SK-N-SH treated with all-trans-retinoic acid at 6 μM for 48 hours (cell line): ENCODE data around the gene SREBF1.

Experiments used
- CREB5 ChIP-seq: fragments of 250-450 bp; sonication (Bioruptor Pico); IDR thresholded peaks from 2 replicates; pipeline ENCODE4 v1.5.1; 2020; ENCODE audit warnings: low read depth, mild to moderate bottlenecking, moderate library complexity
- CSDC2 ChIP-seq: fragments of 250-450 bp; sonication (Bioruptor Pico); IDR thresholded peaks from 2 replicates; pipeline ENCODE4 v1.5.0; 2020; ENCODE audit warnings: mild to moderate bottlenecking, moderate library complexity
- OSR1 ChIP-seq: fragments of 250-450 bp; sonication (Bioruptor Pico); IDR thresholded peaks from 2 replicates; pipeline ENCODE4 v1.8.0; 2022; ENCODE audit warnings: moderate library complexity, mild to moderate bottlenecking, inconsistent platforms
- PATZ1 ChIP-seq: fragments of 250-450 bp; sonication (Bioruptor Pico); IDR thresholded peaks from 2 replicates; pipeline ENCODE4 v1.8.0; 2020; ENCODE audit warnings: mild to moderate bottlenecking, moderate library complexity, borderline replicate concordance
- PPARA ChIP-seq: fragments of 250-450 bp; sonication (Bioruptor Pico); IDR thresholded peaks from 2 replicates; pipeline ENCODE4 v1.5.0; 2020; ENCODE audit warnings: mild to moderate bottlenecking, borderline replicate concordance
- RARB ChIP-seq: fragments of 250-450 bp; sonication (Bioruptor Pico); IDR thresholded peaks from 2 replicates; pipeline ENCODE4 v1.8.0; 2021; ENCODE audit warnings: mild to moderate bottlenecking, moderate library complexity
- SNAI2 ChIP-seq: fragments of 250-450 bp; sonication (Bioruptor Pico); IDR thresholded peaks from 2 replicates; pipeline ENCODE4 v1.5.0; 2020; ENCODE audit warnings: mild to moderate bottlenecking, moderate library complexity
- TCF4 ChIP-seq: fragments of 250-450 bp; sonication (Bioruptor Pico); IDR thresholded peaks from 2 replicates; pipeline ENCODE4 v1.8.0; 2021; ENCODE audit warnings: mild to moderate bottlenecking, moderate library complexity, borderline replicate concordance
- TSHZ2 ChIP-seq: fragments of 250-450 bp; sonication (Bioruptor Pico); IDR thresholded peaks from 2 replicates; pipeline ENCODE4 v1.5.0; 2020; ENCODE audit warnings: mild to moderate bottlenecking, moderate library complexity
- ZFP3 ChIP-seq: fragments of 250-450 bp; sonication (Bioruptor Pico); IDR thresholded peaks from 2 replicates; pipeline ENCODE4 v1.5.0; 2020; ENCODE audit warnings: mild to moderate bottlenecking, moderate library complexity
- ZFP30 ChIP-seq: fragments of 450-650 bp; formaldehyde crosslinking; IDR thresholded peaks from 2 replicates; pipeline ENCODE4 v1.5.0; 2022; ENCODE audit warnings: mild to moderate bottlenecking, moderate library complexity
- ZNF565 ChIP-seq: fragments of 450-650 bp; formaldehyde crosslinking; conservative IDR thresholded peaks from 2 replicates; pipeline ENCODE4 v1.5.0; 2020; ENCODE audit warnings: low read depth, mild to moderate bottlenecking, moderate library complexity
- TF ChIP-seq, protein P1 (sequence below): fragments of 250-450 bp; sonication (Bioruptor Pico); IDR thresholded peaks from 2 replicates; pipeline ENCODE4 v1.5.1; 2021; ENCODE audit warnings: mild to moderate bottlenecking, moderate library complexity

DNA sequence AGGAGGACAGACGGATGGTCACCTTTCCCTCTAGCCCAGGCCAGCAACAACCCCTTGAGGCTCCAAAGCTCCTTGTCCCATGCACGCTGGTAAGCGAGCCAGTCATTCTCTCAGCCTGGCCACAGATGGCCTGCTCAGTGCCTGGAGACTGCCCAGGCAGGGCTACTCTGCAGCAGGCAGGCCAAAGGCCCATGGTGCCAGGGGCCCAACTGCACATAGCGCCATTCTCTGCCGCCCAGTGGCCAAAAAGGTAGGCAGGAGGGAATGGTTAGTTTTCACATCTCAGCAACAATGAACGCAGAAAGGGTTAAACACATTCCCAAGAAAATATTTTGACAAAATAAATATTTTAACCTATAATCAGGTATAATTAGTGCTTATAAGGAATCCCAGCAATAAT is 7.7 kb upstream of the SREBF1 start:
- TF ChIP-seq PPARA (no peak), SNAI2 (no peak), CREB5 (CRISPR knock-in tag) (no peak), ZNF565 (no peak), CSDC2 (CRISPR knock-in tag) (no peak), ZFP3 (no peak), ZFP30 (no peak), RARB (no peak), PATZ1 (CRISPR knock-in tag) (no peak), TCF4 (CRISPR knock-in tag) (no peak), OSR1 (CRISPR knock-in tag) (no peak), TSHZ2 (CRISPR knock-in tag) (no peak)
- TF ChIP-seq, protein P1, sequence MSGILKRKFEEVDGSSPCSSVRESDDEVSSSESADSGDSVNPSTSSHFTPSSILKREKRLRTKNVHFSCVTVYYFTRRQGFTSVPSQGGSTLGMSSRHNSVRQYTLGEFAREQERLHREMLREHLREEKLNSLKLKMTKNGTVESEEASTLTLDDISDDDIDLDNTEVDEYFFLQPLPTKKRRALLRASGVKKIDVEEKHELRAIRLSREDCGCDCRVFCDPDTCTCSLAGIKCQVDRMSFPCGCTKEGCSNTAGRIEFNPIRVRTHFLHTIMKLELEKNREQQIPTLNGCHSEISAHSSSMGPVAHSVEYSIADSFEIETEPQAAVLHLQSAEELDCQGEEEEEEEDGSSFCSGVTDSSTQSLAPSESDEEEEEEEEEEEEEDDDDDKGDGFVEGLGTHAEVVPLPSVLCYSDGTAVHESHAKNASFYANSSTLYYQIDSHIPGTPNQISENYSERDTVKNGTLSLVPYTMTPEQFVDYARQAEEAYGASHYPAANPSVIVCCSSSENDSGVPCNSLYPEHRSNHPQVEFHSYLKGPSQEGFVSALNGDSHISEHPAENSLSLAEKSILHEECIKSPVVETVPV: no peak
